Progenitor cell of endocrine pancreas (in vitro differentiated cells): ENCODE measurements around the gene HIC1. TPM values are rescaled to one million over a fixed set of nuclear protein-coding genes. Genes with fewer than 3 reads are reported as not detected.

Source experiments
- DNase-seq: peaks from one replicate; pipeline ENCODE4 v3.0.0; 2021; ENCODE audit warnings: low spot score; ENCODE audit not compliant: unreplicated experiment
- H3K27ac Mint-ChIP-seq: 2 replicates; pipeline ENCODE4 v1.8.0; 2021; ENCODE audit warnings: mild to moderate bottlenecking, moderate library complexity, mixed read lengths
- H3K27me3 Mint-ChIP-seq: 2 replicates; pipeline ENCODE4 v1.8.0; 2021; ENCODE audit warnings: mixed read lengths
- H3K36me3 Mint-ChIP-seq: 2 replicates; pipeline ENCODE4 v1.8.0; 2022; ENCODE audit warnings: mixed read lengths; ENCODE audit not compliant: insufficient read depth
- H3K4me1 Mint-ChIP-seq: 2 replicates; pipeline ENCODE4 v1.8.0; 2021; ENCODE audit warnings: low read depth, mixed read lengths
- H3K4me3 Mint-ChIP-seq: 2 replicates; pipeline ENCODE4 v1.8.0; 2021; ENCODE audit warnings: low read depth, mild to moderate bottlenecking, moderate library complexity, mixed read lengths
- H3K9me3 Mint-ChIP-seq: 2 replicates; pipeline ENCODE4 v1.8.0; 2021; ENCODE audit warnings: low read depth, mixed read lengths
- CTCF ChIP-seq: fragments of 200-600 bp; sonication (generic); IDR thresholded peaks from one replicate; pipeline ENCODE4 v1.5.0; 2021; ENCODE audit warnings: antibody characterized with exemption, mild to moderate bottlenecking; ENCODE audit not compliant: unreplicated experiment
- total RNA-seq: library from RNA; stranded (reverse); gene quantifications from 2 replicates; pipeline ENCODE4 v1.2.1, GENCODE V29; 2021

The HIC1 gene
- total RNA-seq, 1 donor from 2014 or later, result 0.86 TPM

GRCh38 chr17:2093349-2093748, 38.4 kb downstream of the HIC1 start:
- no peak for TF ChIP-seq CTCF
- Mint-ChIP-seq H3K27ac (no peak overlapping the region), H3K9me3 (no peaks in the 10 kb centered on the region), H3K27me3 (no peaks in the 10 kb centered on the region), H3K36me3 (peaks cover 4% of the 10 kb centered on the region), H3K4me1 (peaks cover 6% of the 10 kb centered on the region), H3K4me3 (no peak overlapping the region)
- no peak for DNase-seq

- no peaks in the 10 kb centered on the region for H3K9me3 Mint-ChIP-seq
- peaks cover 6% of the 10 kb centered on the region for H3K4me1 Mint-ChIP-seq
- H3K36me3 Mint-ChIP-seq, result peaks cover 3% of the 10 kb centered on the region
- H3K27ac Mint-ChIP-seq, result peak overlapping the region; percentile 49
- H3K27me3 Mint-ChIP-seq, result no peaks in the 10 kb centered on the region
- peak; percentile 36 for TF ChIP-seq CTCF
- no peak for DNase-seq
- no peak overlapping the region for H3K4me3 Mint-ChIP-seq
These were observed 40.1 kb downstream of the HIC1 start for GRCh38 chr17:2094891-2095535.

GRCh38 chr17:2095536-2095910, 40.6 kb downstream of the HIC1 start:
- TF ChIP-seq CTCF, result no peak
- DNase-seq, result no peak
- Mint-ChIP-seq H3K27me3 (no peaks in the 10 kb centered on the region), H3K4me1 (peaks cover 6% of the 10 kb centered on the region), H3K9me3 (no peaks in the 10 kb centered on the region), H3K27ac (no peak overlapping the region), H3K4me3 (no peak overlapping the region), H3K36me3 (peaks cover 3% of the 10 kb centered on the region)

- Mint-ChIP-seq H3K36me3 (peaks cover 4% of the 10 kb centered on the region), H3K4me3 (no peak overlapping the region), H3K27me3 (no peaks in the 10 kb centered on the region), H3K9me3 (no peaks in the 10 kb centered on the region), H3K27ac (no peak overlapping the region), H3K4me1 (peaks cover 6% of the 10 kb centered on the region)
- TF ChIP-seq CTCF, result no peak
- no peak for DNase-seq
These were observed 46.8 kb downstream of the HIC1 start for GRCh38 chr17:2101448-2102257.

- Mint-ChIP-seq H3K4me3 (no peak overlapping the region), H3K36me3 (peaks cover 4% of the 10 kb centered on the region), H3K27ac (peak overlapping the region; percentile 29), H3K27me3 (no peaks in the 10 kb centered on the region), H3K4me1 (peaks cover 8% of the 10 kb centered on the region), H3K9me3 (no peaks in the 10 kb centered on the region)
- TF ChIP-seq CTCF, result no peak
- no peak for DNase-seq
These were observed 48.3 kb downstream of the HIC1 start for GRCh38 chr17:2102931-2103809.
